Lung microvascular endothelial cell (primary cell): Measurements from ENCODE around the gene WDR55. TPM values are rescaled to one million over a fixed set of nuclear protein-coding genes. Genes with fewer than 3 reads are reported as not detected.
"Not testable (repeated sequence)": the region's sequence is repeated elsewhere in the genome, so short reads cannot be mapped to it uniquely, and the experiment has no call there.

ENCODE experiments used
- DNase-seq, 2 donors: peaks; one replicate each; pipeline versions ENCODE4 v3.0.0 to v3.0.0-alpha.2; 2010; ENCODE audit warnings: low read depth in 2 of 2
- total RNA-seq: library from RNA; depleted of rRNA; stranded (reverse); fragments of >200 nt; gene quantifications from 2 replicates; pipeline ENCODE4 v1.2.1, GENCODE V29; 2014

Gene WDR55
- total RNA-seq, 1 donor from 2014 or later, result 28.2 TPM

GRCh38 chr5:140642718-140643117 lies 22.0 kb upstream of the WDR55 start:
- no peak for DNase-seq

GRCh38 chr5:140647042-140647419 lies 17.7 kb upstream of the WDR55 start:
- DNase-seq, result peak; percentile 10 to 23

DNA sequence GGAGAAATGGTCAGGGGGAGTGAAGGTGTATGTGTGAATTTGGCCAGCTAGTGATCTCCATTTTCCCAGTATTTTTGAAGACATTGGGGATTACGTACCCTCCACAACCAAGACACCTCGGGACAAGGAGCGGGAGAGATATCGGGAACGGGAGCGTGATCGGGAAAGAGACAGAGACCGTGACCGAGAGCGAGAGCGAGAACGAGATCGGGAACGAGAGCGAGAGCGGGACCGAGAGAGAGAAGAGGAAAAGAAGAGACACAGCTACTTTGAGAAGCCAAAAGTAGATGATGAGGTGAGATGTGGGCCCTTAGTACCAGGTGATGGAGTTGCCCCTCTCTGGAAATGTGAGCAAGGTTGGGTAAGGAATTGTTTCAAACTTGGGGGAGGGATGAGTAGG lies 5.8 kb upstream of the WDR55 start:
- DNase-seq, result no peak

- DNase-seq, result not testable (repeated sequence)
Observed at GRCh38 chr5:140660371-140660770, 4.3 kb upstream of the WDR55 start.

DNA sequence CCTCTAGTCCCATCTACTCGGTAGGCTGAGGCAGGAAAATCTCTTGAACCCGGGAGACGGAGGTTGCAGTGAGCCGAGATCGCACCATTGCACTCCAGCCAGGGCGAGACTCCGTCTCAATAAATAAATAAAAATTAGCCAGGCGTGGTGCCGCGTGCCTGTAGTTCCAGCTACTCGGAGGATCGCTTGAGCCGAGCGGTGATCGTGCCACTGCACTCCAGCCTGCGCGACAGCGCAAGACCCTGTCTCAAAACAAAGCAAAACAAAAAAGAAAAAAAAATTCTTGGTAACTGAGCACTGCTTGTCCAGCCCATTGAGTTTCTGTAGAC lies 710 bp upstream of the WDR55 start:
- DNase-seq, result no peak

- DNase-seq, result not testable (repeated sequence)
Observed at GRCh38 chr5:140671035-140671434, 6.3 kb downstream of the WDR55 start.

- no peak for DNase-seq
Observed at GRCh38 chr5:140671472-140672125, 6.9 kb downstream of the WDR55 start.

DNA sequence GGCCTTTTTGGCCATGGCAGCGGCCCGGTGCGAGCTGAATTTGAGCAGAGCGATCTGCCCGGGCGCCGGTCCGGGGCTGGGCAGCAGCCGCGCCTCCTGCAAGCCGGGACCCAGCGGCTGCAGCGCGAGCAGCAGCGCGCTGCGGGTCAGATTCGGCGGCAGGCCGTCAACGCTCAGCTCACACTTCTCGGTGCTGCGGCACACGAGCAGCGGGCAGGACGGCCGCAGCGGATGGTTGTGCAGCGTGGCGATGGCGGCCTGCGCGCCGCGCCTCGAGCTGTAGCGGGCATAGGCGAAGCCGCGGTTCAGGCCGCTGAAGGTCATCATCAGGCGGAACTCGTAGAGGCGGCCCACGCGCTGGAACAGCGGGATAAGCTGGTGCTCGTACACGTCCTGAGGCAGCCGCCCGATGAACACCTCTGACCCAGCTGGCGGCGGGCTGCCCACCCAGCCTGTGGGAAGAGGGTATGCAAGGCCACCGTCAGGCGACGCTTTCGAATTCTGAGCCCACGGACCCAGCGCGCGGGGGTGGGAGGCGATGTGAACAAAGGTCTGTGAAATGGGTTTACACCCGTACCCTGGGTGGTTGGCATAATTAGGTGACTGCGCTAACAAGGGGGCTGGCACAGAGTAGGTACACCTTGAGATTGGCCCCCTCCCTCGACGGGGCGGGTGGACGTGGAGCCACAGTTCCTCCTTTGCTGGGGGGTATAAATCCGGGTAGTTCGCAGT lies 7.9 kb downstream of the WDR55 start:
- peak in 1 of 2 donors; percentile 26 for DNase-seq

- DNase-seq, result no peak
Observed at GRCh38 chr5:140673187-140673976, 8.7 kb downstream of the WDR55 start, which contains the start of gene DND1. TSS of gene DND1 (minus strand) at chr5:140673576. CDS start at chr5:140673542, 34 bp downstream.

DNA sequence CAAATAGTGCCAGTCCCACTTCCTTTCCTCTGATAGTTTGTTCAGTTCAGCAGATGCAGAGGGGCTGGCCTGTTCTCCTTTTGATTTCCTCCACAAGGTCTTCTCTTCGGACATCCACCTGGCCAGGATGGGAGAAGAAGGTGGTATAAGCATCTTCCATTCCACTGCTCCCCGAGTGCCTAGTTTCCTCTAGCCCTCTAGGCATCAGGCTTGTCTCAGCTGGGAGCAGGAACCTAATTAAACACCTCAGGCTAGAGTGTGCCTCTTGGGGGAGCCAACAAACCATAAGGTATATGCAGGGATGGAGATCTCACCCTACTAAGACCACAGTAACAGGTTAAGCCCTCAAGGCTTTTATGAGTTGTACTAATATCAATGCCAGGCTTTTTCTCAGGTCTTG lies 9.5 kb downstream of the WDR55 start:
- no peak for DNase-seq

- no peak for DNase-seq
Observed at GRCh38 chr5:140674629-140675028, 9.9 kb downstream of the WDR55 start.

DNA sequence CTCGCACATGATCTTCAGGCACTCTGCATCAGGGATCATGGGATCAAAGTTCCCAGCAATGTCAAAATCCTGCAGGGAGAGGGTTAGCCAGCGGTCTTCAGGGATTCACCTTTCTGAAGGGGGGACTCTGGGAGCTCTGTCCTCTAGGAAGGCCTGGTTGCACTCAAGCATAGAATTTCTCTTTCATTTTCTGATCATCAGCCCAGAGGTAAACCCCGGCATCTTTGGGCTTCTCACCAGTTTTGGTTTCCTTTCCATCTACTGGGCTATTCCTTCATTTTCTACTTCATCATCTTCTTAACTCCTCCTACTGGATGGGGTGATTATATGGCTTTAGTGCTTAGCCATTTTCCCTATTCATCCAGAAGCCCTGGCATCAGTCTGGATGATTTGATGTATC lies 13.2 kb downstream of the WDR55 start:
- DNase-seq, result no peak

GRCh38 chr5:140678993-140679392 lies 14.3 kb downstream of the WDR55 start:
- no peak for DNase-seq

DNA sequence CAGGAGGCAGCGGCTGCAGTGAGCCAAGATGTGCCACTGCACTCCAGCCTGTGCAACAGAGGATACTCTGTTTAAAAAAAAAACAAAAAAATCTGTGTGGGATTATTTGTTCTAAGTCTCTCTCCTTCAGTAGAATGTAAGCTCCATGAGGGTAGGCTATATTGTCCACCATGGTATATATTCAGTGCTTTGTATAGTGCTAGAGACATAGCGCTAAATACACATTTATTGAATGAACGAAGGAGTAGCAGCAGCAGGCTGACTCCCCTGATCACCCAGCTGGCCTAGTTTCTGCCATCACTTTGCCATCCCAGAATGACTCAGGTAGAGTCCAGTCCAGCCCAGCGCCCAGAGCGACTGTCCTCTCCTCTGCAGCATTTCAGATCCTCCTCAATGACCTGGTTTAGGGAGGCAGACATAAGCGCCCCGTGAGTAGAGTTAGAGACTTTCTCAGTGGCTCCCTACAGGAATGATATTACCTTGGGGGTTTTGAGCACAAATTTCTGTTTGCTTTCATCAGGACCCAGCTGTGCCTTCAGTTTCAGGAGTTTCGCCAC lies 25.8 kb downstream of the WDR55 start:
- peak in 1 of 2 donors; percentile 7 for DNase-seq

GRCh38 chr5:140690941-140691924 lies 26.5 kb downstream of the WDR55 start, which contains the start of the genes HARS1 and HARS2:
TSS of gene HARS1 (minus strand) at chr5:140691370. CDS start at chr5:140691304, 66 bp downstream.
TSS of gene HARS2 (plus strand) at chr5:140691455. CDS start at chr5:140691649, 194 bp downstream.
- peak; percentile 87 to 97 for DNase-seq

GRCh38 chr5:140694276-140694675 lies 29.6 kb downstream of the WDR55 start:
- DNase-seq, result no peak

DNA sequence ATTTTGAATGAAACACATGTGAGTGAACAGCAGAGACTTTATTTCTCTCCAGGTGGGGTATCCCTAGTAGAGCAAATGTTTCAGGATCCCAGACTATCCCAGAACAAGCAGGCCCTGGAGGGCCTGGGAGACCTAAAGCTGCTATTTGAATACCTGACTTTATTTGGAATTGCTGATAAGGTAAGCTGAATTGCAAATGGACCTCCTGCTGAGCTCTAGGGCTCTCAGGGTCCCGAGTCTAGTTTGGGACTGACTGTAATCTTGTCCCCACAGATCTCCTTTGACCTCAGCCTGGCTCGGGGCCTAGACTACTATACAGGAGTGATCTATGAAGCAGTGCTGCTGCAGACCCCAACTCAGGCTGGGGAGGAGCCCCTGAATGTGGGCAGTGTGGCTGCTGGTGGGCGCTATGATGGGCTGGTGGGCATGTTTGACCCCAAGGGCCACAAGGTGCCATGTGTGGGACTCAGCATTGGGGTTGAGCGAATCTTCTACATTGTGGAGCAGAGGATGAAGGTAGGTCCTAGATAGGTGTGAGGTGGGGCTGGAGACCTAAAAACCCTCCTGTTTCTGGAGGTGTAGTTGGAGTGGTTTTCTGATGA lies 32.3 kb downstream of the WDR55 start:
- no peak for DNase-seq

- DNase-seq, result peak; percentile 97 to 99
Observed at GRCh38 chr5:140700177-140701144, 35.8 kb downstream of the WDR55 start, which contains the start of gene ZMAT2. TSS of gene ZMAT2 (plus strand) at chr5:140700447. CDS start at chr5:140700461, 14 bp downstream.

- DNase-seq, result no peak
Observed at GRCh38 chr5:140707812-140708211, 43.1 kb downstream of the WDR55 start.
